GM23338 (cell line): Measurements from ENCODE around the gene TPP2.

Experiments
- CREB1 ChIP-seq: fragments of 250-450 bp; sonication (Bioruptor Pico); IDR thresholded peaks from 2 replicates; pipeline ENCODE4 v1.5.0; 2020; ENCODE audit warnings: low read depth, mild to moderate bottlenecking, moderate library complexity
- CTCF ChIP-seq, 2 experiments: fragments of 200-600 bp in 1 of 2; sonication (generic) in 1 of 2; conservative IDR thresholded peaks; 2 replicates each; pipeline versions ENCODE4 v1.5.1 to v1.6.1; 2016 to 2017; ENCODE audit warnings: antibody characterized with exemption in 2 of 2, low read depth in 2 of 2, mild to moderate bottlenecking in 2 of 2, moderate library complexity in 1 of 2
- EZH2 ChIP-seq: fragments of 200-600 bp; sonication (generic); IDR thresholded peaks from one replicate; pipeline ENCODE4 v1.8.0; 2017; ENCODE audit warnings: antibody characterized with exemption, mild to moderate bottlenecking, low read depth; ENCODE audit not compliant: unreplicated experiment
- EZH2phosphoT487 ChIP-seq: fragments of 200-600 bp; sonication (generic); IDR thresholded peaks from one replicate; pipeline ENCODE4 v1.8.1; 2018; ENCODE audit warnings: antibody characterized with exemption; ENCODE audit not compliant: unreplicated experiment
- JUNB ChIP-seq: IDR thresholded peaks from one replicate; pipeline ENCODE4 v1.6.1; 2016; ENCODE audit warnings: antibody characterized with exemption; ENCODE audit not compliant: unreplicated experiment
- NANOG ChIP-seq: IDR thresholded peaks from 2 replicates; pipeline ENCODE4 v1.6.1; 2016; ENCODE audit warnings: antibody characterized with exemption, borderline replicate concordance
- POLR2AphosphoS5 ChIP-seq: IDR thresholded peaks from 2 replicates; pipeline ENCODE4 v1.6.1; 2016; ENCODE audit warnings: antibody characterized with exemption, low read depth
- REST ChIP-seq: IDR thresholded peaks from one replicate; pipeline ENCODE4 v1.6.1; 2018; ENCODE audit warnings: antibody characterized with exemption; ENCODE audit not compliant: unreplicated experiment
- STAT1 ChIP-seq: IDR thresholded peaks from one replicate; pipeline ENCODE4 v1.6.1; 2016; ENCODE audit warnings: antibody characterized with exemption; ENCODE audit not compliant: unreplicated experiment
- ZNF114 ChIP-seq: fragments of 250-450 bp; sonication (Bioruptor Pico); IDR thresholded peaks from 2 replicates; pipeline ENCODE4 v1.5.0; 2020; ENCODE audit warnings: mild to moderate bottlenecking, moderate library complexity
- ZNF331 ChIP-seq: fragments of 250-450 bp; sonication (Bioruptor Pico); IDR thresholded peaks from 2 replicates; pipeline ENCODE4 v1.5.0; 2020; ENCODE audit warnings: low read depth, mild to moderate bottlenecking, moderate library complexity
- ZNF462 ChIP-seq: fragments of 250-450 bp; sonication (Bioruptor Pico); IDR thresholded peaks from 2 replicates; pipeline ENCODE4 v1.5.0; 2020; ENCODE audit warnings: mild to moderate bottlenecking, moderate library complexity

GRCh38 chr13:102658660-102659059 lies 61.9 kb downstream of the TPP2 start:
- TF ChIP-seq CTCF (conservative IDR thresholded peaks at IDR 0.05; ENCODE audit: low read depth in 2 of 2), result no peak
- no peak for TF ChIP-seq CREB1 (CRISPR knock-in tag)
- TF ChIP-seq POLR2AphosphoS5, result no peak
- no peak for TF ChIP-seq STAT1
- no peak for TF ChIP-seq EZH2phosphoT487
- no peak for TF ChIP-seq EZH2
- TF ChIP-seq JUNB, result no peak
- TF ChIP-seq ZNF462, result no peak
- no peak for TF ChIP-seq REST
- TF ChIP-seq ZNF114, result no peak
- no peak for TF ChIP-seq ZNF331 (CRISPR knock-in tag)
- TF ChIP-seq NANOG, result no peak
